HAP-1 (cell line): ENCODE measurements around the gene SETD4.
"Not testable (repeated sequence)": the region's sequence is repeated elsewhere in the genome, so short reads cannot be mapped to it uniquely, and the experiment has no call there.

Experiments
- DNase-seq, 2 experiments: peaks; one replicate each; pipeline ENCODE4 v3.0.0-alpha.2; 2016 to 2020; ENCODE audit warnings: low spot score in 2 of 2
- H3K27me3 ChIP-seq: fragments of 250-450 bp; sonication (Bioruptor Pico); 2 replicates; pipeline ENCODE4 v1.5.1; 2020; ENCODE audit warnings: low read depth, mild to moderate bottlenecking, moderate library complexity
- H3K36me3 ChIP-seq: fragments of 250-450 bp; sonication (Bioruptor Pico); replicated peaks from 2 replicates; pipeline ENCODE4 v1.5.1; 2020; ENCODE audit warnings: mild to moderate bottlenecking
- H3K4me1 ChIP-seq: fragments of 250-450 bp; sonication (Bioruptor Pico); 2 replicates; pipeline ENCODE4 v1.5.1; 2020; ENCODE audit warnings: mild to moderate bottlenecking
- H3K4me3 ChIP-seq: fragments of 250-450 bp; sonication (Bioruptor Pico); 2 replicates; pipeline ENCODE4 v1.5.1; 2020; ENCODE audit warnings: mild to moderate bottlenecking, moderate library complexity
- H3K9me3 ChIP-seq: fragments of 250-450 bp; sonication (Bioruptor Pico); 2 replicates; pipeline ENCODE4 v1.5.1; 2020; ENCODE audit warnings: mild to moderate bottlenecking, moderate library complexity
- in situ Hi-C: fragments of 300-500 bp; cut with MboI; formaldehyde crosslinking; loops from 3 replicates; pipeline ENCODE4 v1.14.3; 2020; ENCODE audit warnings: low sequenced_read_pairs, inconsistent platforms, mixed read lengths

Gene SETD4

GRCh38 chr21:36060159-36060921 is at the start of gene SETD4:
TSS of gene SETD4 (minus strand) at chr21:36060526. CDS start at chr21:36058888, 1,638 bp downstream.
- peak; percentile 81 to 94 for DNase-seq
- Histone ChIP-seq H3K27me3 (no peaks in the 10 kb centered on the region), H3K4me1 (peaks cover 12% of the 10 kb centered on the region), H3K9me3 (no peaks in the 10 kb centered on the region), H3K4me3 (peak within 1 kb of the TSS; percentile 89), H3K36me3 (peaks cover 25% of the 10 kb centered on the region)
- in situ Hi-C loops, result loop anchor here (25.0 kb wide), 1 partner anchor 1198 kb away; no protein-coding TSS in a partner anchor

- no peak for DNase-seq
- Histone ChIP-seq H3K4me1 (peaks cover 3% of the 10 kb centered on the region), H3K9me3 (no peaks in the 10 kb centered on the region), H3K4me3 (no peak overlapping the region), H3K27me3 (peaks cover 11% of the 10 kb centered on the region), H3K36me3 (no peaks in the 10 kb centered on the region)
- in situ Hi-C loops, result no loop called here
These were observed 49.5 kb upstream of the SETD4 start for GRCh38 chr21:36109868-36110267.

GRCh38 chr21:36105327-36105842 is 45.1 kb upstream of the SETD4 start:
- no peak for DNase-seq
- H3K4me1 ChIP-seq, result no peaks in the 10 kb centered on the region
- no peaks in the 10 kb centered on the region for H3K36me3 ChIP-seq
- H3K9me3 ChIP-seq, result no peaks in the 10 kb centered on the region
- H3K4me3 ChIP-seq, result no peak overlapping the region
- in situ Hi-C loops, result no loop called here
- H3K27me3 ChIP-seq, result peaks cover 13% of the 10 kb centered on the region

- in situ Hi-C loops, result no loop called here
- Histone ChIP-seq H3K4me1 (no peaks in the 10 kb centered on the region), H3K9me3 (no peaks in the 10 kb centered on the region), H3K4me3 (no peak overlapping the region), H3K27me3 (peaks cover 13% of the 10 kb centered on the region), H3K36me3 (no peaks in the 10 kb centered on the region)
- peak; percentile 21 to 80 for DNase-seq
These were observed 44.3 kb upstream of the SETD4 start for GRCh38 chr21:36104317-36105300.

GRCh38 chr21:36103434-36103833 is 43.1 kb upstream of the SETD4 start:
- in situ Hi-C loops, result no loop called here
- Histone ChIP-seq H3K4me1 (no peaks in the 10 kb centered on the region), H3K4me3 (no peak overlapping the region), H3K36me3 (no peaks in the 10 kb centered on the region), H3K27me3 (peaks cover 13% of the 10 kb centered on the region), H3K9me3 (no peaks in the 10 kb centered on the region)
- DNase-seq, result no peak

GRCh38 chr21:36100971-36101641 is 40.8 kb upstream of the SETD4 start:
- Histone ChIP-seq H3K4me3 (no peak overlapping the region), H3K27me3 (peaks cover 13% of the 10 kb centered on the region), H3K36me3 (no peaks in the 10 kb centered on the region), H3K4me1 (no peaks in the 10 kb centered on the region), H3K9me3 (no peaks in the 10 kb centered on the region)
- in situ Hi-C loops, result no loop called here
- DNase-seq, result no peak

- H3K27me3 ChIP-seq, DNase-seq, H3K36me3 ChIP-seq, H3K4me1 ChIP-seq, in situ Hi-C loops, H3K4me3 ChIP-seq, H3K9me3 ChIP-seq: not testable (repeated sequence)
These were observed 39.4 kb upstream of the SETD4 start for GRCh38 chr21:36099695-36100211.

- H3K4me3 ChIP-seq, result no peak overlapping the region
- no peaks in the 10 kb centered on the region for H3K36me3 ChIP-seq
- no peaks in the 10 kb centered on the region for H3K4me1 ChIP-seq
- peaks cover under 1% of the 10 kb centered on the region; the same call in 1 of the 2 replicates for H3K9me3 ChIP-seq
- in situ Hi-C loops, result no loop called here
- H3K27me3 ChIP-seq, result no peaks in the 10 kb centered on the region
- DNase-seq, result no peak
These were observed 38.7 kb upstream of the SETD4 start for GRCh38 chr21:36099000-36099399.

GRCh38 chr21:36098182-36098532 is 37.8 kb upstream of the SETD4 start:
- Histone ChIP-seq H3K36me3 (no peaks in the 10 kb centered on the region), H3K9me3 (peaks cover 7% of the 10 kb centered on the region; the same call in 1 of the 2 replicates), H3K27me3 (no peaks in the 10 kb centered on the region), H3K4me3 (no peak overlapping the region), H3K4me1 (no peaks in the 10 kb centered on the region)
- in situ Hi-C loops, result no loop called here
- DNase-seq, result no peak

- no peak overlapping the region for H3K4me3 ChIP-seq
These were observed 37.3 kb upstream of the SETD4 start for GRCh38 chr21:36097427-36098181.

GRCh38 chr21:36096398-36097290 is 36.3 kb upstream of the SETD4 start:
- no peak for DNase-seq
- Histone ChIP-seq H3K9me3 (peaks cover 7% of the 10 kb centered on the region; the same call in 1 of the 2 replicates), H3K36me3 (no peaks in the 10 kb centered on the region), H3K4me3 (no peak overlapping the region), H3K4me1 (no peaks in the 10 kb centered on the region), H3K27me3 (no peaks in the 10 kb centered on the region)
- in situ Hi-C loops, result no loop called here

More at GRCh38 chr21:36097427-36098181, 37.3 kb upstream of the SETD4 start:
- no peaks in the 10 kb centered on the region for H3K27me3 ChIP-seq
- DNase-seq, result no peak
- H3K4me1 ChIP-seq, result no peaks in the 10 kb centered on the region
- H3K36me3 ChIP-seq, result no peaks in the 10 kb centered on the region
- H3K9me3 ChIP-seq, result peaks cover 7% of the 10 kb centered on the region; the same call in 1 of the 2 replicates
- in situ Hi-C loops, result no loop called here

GRCh38 chr21:36093512-36093911 is 33.2 kb upstream of the SETD4 start:
- peaks cover 7% of the 10 kb centered on the region; the same call in 1 of the 2 replicates for H3K9me3 ChIP-seq
- no peaks in the 10 kb centered on the region for H3K36me3 ChIP-seq
- in situ Hi-C loops, result no loop called here
- H3K4me3 ChIP-seq, result no peak overlapping the region
- DNase-seq, result no peak
- no peaks in the 10 kb centered on the region for H3K4me1 ChIP-seq
- no peaks in the 10 kb centered on the region for H3K27me3 ChIP-seq
